GM19455 (cell line): ENCODE measurements around the gene FBXL13.
A peak's percentile ranks its signal among the peaks of the same experiment; 100 is the strongest.
"Not testable (repeated sequence)": the region's sequence is repeated elsewhere in the genome, so short reads cannot be mapped to it uniquely, and the experiment has no call there.

Source experiments
- ATAC-seq: cut with Tn5 transposase; IDR thresholded peaks from one replicate; pipeline ENCODE4 v1.9.1; 2021; ENCODE audit not compliant: unreplicated experiment

FBXL13 gene

DNA sequence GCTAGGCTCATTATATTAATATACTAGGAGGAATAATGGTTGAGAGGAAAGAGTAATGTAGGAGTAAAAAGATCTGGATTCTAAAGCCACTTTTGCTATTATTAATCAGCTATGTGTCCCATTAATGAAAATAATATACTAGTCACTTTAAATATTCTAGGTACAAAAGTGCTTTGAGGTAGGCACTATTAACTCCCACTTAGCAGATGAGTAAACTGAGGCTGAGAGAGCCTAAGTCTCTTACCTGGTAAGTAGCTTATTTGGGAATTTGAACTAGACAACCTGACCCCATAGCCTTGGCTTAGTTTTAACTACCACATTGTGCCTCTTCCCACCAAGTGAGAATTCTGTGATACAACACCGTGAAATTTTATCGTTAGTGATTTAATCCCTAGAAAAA lies 6.3 kb upstream of the FBXL13 start:
- ATAC-seq: no peak

- no peak for ATAC-seq
Measured at GRCh38 chr7:103079836-103080235, 5.2 kb upstream of the FBXL13 start.

DNA sequence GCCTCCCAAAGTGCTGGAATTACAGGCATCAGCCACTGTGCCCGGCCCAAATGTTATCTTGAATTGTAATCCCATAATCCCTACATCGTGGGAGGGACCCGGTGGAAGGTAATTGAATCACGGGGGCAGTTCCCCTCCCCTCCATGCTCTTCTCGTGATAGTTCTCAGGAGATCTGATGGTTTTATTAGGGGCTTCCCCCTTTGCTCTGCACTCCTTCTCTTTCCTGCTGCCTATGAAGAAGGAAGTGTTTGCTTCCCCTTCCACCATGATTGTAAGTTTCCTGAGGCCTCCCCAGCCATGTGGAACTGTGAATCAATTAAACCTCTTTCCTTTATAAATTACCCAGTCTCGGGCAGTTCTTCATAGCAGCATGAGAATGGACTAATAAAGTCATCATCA lies 3.6 kb upstream of the FBXL13 start:
- not testable (repeated sequence) for ATAC-seq

DNA sequence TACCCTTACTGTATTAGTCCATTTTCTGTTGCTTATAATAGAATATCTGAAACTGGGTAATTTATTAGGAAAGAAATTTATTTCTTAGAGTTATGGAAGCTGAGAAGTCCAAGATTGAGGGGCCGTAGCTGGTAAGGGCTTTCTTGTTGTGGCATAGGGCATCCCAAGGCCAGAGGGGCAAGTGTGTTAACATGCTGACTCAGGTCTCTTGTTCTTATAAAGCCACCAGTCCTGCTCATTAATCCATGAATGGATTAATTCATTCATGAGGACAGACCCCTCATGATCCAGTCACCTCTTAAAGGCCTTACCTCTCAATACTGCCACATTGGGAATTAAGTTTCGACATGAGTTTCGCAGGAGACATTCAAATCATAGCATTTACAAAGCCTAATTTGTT lies 2.7 kb upstream of the FBXL13 start:
- no peak for ATAC-seq

GRCh38 chr7:103076764-103077163 lies 2.2 kb upstream of the FBXL13 start:
- ATAC-seq: no peak

- ATAC-seq: peak; percentile 54
Measured at GRCh38 chr7:103075337-103075918, 832 bp upstream of the FBXL13 start.

DNA sequence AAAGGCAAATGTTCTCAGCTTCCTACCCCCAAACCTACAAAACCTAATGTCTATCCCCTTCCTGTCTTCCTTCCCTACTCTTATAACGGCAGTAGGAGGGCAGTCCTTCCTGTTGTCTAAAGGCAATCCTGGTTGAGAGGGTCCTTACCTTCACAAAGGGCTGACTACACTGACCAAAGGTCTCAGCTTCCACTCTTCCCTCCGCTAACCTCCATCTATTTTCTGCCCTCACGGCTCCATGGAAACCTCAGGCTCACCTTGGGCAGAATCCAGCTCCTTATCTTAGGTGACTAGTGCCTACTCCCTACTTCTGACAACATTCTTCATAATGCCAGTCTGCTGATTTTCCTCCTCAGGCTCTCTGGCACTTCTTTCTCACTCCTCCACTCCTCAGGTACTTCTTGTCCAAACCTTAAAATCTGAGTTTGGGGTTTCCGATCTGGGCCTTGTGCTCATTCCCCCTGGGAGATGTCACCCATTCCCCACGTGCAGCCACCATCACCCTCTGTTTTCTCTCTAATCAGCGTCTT lies 542 bp downstream of the FBXL13 start:
- no peak for ATAC-seq

GRCh38 chr7:103071000-103071399 lies 3.6 kb downstream of the FBXL13 start:
- no peak for ATAC-seq

GRCh38 chr7:103068414-103069403 lies 5.9 kb downstream of the FBXL13 start:
- ATAC-seq: no peak

- ATAC-seq: no peak
Measured at GRCh38 chr7:103065667-103066066, 8.9 kb downstream of the FBXL13 start.

- no peak for ATAC-seq
Measured at GRCh38 chr7:103063895-103064294, 10.7 kb downstream of the FBXL13 start.

DNA sequence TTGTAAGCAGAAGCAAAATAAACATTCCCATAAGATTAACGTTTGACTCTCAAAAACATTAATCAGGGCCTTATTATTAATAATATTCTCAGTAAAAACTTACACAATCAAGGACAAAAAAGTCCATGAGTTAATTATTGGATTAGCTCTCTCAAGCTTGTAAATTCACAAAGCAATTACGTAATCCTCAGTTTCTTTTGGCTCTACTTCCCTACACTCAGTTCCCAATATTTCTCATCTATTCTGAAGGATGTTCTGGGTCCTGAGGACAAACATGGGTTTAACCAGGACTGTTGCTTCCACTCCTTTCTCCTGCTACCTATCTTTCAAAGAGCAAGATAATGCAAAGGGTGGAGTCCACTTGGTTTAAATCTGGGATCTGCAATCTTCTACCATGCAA lies 15.1 kb downstream of the FBXL13 start:
- no peak for ATAC-seq

DNA sequence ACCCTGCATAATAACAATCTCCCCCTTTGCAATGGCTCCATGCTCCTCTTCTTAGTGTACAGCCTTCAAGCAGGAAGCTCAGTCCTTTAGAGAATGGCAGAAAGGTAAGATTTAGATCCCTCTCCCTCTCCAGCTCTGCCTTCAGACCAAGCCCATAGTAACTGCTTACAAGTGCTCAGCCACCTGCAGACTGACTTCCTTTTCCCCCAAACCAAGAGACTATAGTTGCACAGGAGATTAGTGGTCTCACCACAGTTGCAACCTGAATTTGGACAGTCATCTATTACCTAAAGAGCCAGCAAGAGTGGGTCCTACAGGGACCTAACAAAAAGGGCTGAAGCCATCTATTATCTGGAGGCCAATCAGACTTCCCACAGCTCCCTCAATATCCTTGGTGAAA lies 16.5 kb downstream of the FBXL13 start:
- ATAC-seq: no peak

DNA sequence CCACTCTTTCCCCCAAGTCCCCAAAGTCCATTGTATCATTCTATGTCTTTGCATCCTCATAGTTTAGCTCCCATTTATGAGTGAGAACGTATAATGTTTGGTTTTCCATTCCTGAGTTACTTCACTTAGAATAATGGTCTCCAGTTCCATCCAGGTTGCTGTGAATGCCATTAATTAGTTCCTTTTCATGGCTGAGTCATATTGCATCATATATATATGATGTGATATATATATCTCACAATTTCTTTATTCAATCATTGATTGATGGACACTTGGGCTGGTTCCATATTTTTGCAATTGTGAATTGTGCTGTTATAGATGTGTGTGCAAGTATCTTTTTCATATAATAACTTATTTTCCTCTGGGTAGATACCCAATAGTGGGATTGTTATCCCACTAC lies 18.6 kb downstream of the FBXL13 start:
- not testable (repeated sequence) for ATAC-seq

DNA sequence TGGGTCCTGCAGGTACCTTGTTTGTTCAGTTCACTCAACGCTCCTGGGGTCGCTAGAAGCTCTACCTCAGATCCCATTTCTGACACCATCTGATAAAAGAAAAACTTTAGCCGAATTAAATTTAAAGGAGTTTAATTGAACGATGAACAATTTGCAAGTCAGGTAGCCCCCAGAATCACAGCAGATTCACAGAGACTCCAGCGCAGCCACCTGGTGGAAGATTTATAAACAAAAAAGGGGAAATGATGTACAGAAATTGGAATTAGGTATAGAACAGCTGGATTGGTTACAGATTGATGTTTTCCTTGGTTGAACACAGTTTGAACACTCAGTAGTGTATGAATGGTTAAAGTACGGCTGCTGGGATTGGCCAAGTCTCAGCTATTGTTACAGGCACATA lies 23.1 kb downstream of the FBXL13 start:
- no peak for ATAC-seq

DNA sequence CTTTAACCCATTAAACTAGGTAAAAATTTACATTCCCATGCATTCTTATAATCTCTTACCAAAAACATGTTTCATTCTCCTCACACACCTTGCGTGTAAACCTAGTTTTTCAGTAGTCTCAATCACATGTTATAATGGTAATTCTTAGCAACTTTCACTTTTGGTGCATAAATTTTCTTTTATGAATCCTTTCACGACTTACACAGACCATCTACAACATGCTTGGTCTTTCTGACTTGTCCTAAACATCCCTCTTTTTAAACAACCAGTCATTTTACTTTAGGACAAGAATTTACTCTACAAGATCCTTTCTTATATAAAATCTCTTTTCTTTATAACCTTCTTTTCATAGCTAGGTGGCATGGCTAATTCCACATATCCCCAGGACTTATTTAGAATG lies 25.8 kb downstream of the FBXL13 start:
- ATAC-seq: no peak

DNA sequence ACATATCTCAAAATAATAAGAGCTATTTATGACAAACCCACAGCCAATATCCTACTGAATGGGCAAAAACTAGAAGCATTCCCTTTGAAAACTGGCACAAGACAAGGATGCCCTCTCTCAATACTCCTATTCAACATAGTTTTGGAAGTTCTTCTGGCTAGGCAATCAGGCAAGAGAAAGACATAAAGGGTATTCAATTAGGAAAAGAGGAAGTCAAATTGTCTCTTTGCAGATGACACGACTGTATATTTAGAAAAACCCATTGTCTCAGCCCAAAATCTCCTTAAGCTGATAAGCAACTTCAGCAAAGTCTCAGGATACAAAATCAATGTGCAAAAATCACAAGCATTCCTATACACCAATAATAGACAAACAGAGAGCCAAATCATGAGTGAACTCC lies 32.8 kb downstream of the FBXL13 start:
- not testable (repeated sequence) for ATAC-seq

DNA sequence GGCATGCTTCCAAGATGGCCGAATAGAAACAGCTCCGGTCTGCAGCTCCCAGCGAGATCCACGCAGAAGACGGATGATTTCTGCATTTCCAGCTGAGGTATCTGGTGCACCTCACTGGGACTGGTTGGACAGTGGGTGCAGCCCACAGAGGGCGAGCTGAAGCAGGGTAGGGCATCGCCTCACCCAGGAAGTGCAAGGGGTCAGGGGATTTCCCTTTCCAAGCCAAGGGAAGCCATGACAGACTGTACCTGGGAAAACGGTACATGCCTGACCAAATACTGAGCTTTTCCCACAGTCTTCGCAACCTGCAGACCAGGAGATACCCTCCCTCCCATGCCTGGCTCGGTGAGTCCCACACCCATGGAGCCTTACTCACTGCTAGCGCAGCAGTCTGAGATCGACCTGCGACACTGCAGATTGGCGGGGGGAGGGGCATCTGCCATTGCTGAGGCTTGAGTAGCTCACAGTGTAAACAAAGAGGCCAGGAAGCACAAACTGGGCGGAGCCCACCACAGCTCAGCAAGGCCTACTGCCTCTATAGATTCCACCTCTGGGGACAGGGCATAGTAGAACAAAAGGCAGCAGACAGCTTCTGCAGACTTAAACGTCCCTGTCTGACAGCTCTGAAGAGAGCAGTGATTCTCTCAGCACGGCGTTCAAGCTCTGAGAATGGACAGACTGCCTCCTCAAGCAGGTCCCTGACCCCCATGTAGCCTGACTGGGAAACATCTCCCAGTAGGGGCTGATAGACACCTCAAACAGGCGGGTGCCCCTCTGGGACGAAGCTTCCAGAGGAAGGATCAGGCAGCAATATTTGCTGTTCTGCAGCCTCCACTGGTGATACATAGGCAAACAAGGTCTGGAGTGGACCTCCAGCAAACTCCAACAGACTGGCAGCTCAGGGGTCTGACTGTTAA lies 36.5 kb downstream of the FBXL13 start:
- ATAC-seq: not testable (repeated sequence)

DNA sequence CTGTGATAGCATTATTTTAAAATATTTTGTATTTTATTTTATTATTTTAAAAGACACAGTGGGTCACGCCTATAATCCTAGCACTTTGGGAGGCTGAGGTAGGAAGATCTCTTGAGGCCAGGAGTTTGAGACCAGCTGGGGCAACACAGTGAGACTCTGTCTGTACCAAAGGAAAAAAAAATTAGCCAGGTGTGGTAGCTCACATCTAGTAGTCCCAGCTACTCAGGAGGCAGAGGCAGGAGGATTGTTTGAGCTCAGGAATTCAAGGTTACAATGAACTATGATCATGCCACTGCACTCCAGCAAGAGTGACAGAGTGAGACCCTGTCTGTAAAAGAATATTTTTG lies 37.1 kb downstream of the FBXL13 start:
- no peak for ATAC-seq

GRCh38 chr7:103034318-103034717 lies 40.3 kb downstream of the FBXL13 start:
- not testable (repeated sequence) for ATAC-seq

GRCh38 chr7:103031781-103032180 lies 42.8 kb downstream of the FBXL13 start:
- no peak for ATAC-seq
